ENCODE data around the gene CANT1.

- peak; percentile 20 for TF ChIP-seq CTCF (IDR thresholded peaks at IDR 0.05; ENCODE audit: poor library complexity)
- TF ChIP-seq EZH2 (IDR thresholded peaks at IDR 0.05; ENCODE audit: borderline replicate concordance), result no peak
- no peak for TF ChIP-seq EZH2phosphoT487 (IDR thresholded peaks at IDR 0.05; ENCODE audit: low read depth, severe bottlenecking, unreplicated experiment)
Observed at GRCh38 chr17:79023886-79024771, 14.6 kb upstream of the CANT1 start, which contains the start of gene C1QTNF1.

Measured in hepatocyte (in vitro differentiated cells).